HG03135 (cell line): ENCODE results near the gene PARD3.

Experiments used
- ATAC-seq: cut with Tn5 transposase; IDR thresholded peaks from one replicate; pipeline ENCODE4 v1.9.1; 2021; ENCODE audit warnings: mild to moderate bottlenecking, moderate library complexity; ENCODE audit not compliant: unreplicated experiment

Gene PARD3

GRCh38 chr10:34125702-34126101 is 689.4 kb downstream of the PARD3 start:
- no peak for ATAC-seq

GRCh38 chr10:34124522-34125035 is 690.5 kb downstream of the PARD3 start:
- ATAC-seq: no peak

- ATAC-seq: no peak
These were observed 693.1 kb downstream of the PARD3 start for GRCh38 chr10:34121781-34122622.

- no peak for ATAC-seq
These were observed 693.9 kb downstream of the PARD3 start for GRCh38 chr10:34121125-34121753.

GRCh38 chr10:34119456-34119855 is 695.6 kb downstream of the PARD3 start:
- ATAC-seq: no peak

GRCh38 chr10:34116681-34117271 is 698.3 kb downstream of the PARD3 start:
- ATAC-seq: no peak

- ATAC-seq: no peak
These were observed 698.9 kb downstream of the PARD3 start for GRCh38 chr10:34116220-34116641.

- no peak for ATAC-seq
These were observed 700.2 kb downstream of the PARD3 start for GRCh38 chr10:34114914-34115313.

GRCh38 chr10:34113504-34114225 is 701.4 kb downstream of the PARD3 start:
- ATAC-seq: no peak

- no peak for ATAC-seq
These were observed 702.8 kb downstream of the PARD3 start for GRCh38 chr10:34112171-34112782.

GRCh38 chr10:34111179-34111578 is 703.9 kb downstream of the PARD3 start:
- ATAC-seq: no peak

GRCh38 chr10:34109952-34110702 is 705.0 kb downstream of the PARD3 start:
- ATAC-seq: no peak

GRCh38 chr10:34109495-34109894 is 705.6 kb downstream of the PARD3 start:
- no peak for ATAC-seq

GRCh38 chr10:34107626-34108516 is 707.2 kb downstream of the PARD3 start:
- ATAC-seq: no peak

GRCh38 chr10:34106356-34106885 is 708.7 kb downstream of the PARD3 start:
- no peak for ATAC-seq

- no peak for ATAC-seq
These were observed 710.1 kb downstream of the PARD3 start for GRCh38 chr10:34104829-34105572.

GRCh38 chr10:34102893-34103506 is 712.1 kb downstream of the PARD3 start:
- no peak for ATAC-seq
